Measurements from ENCODE around the gene LSMEM2.
"Not testable (repeated sequence)": the region's sequence is repeated elsewhere in the genome, so short reads cannot be mapped to it uniquely, and the experiment has no call there.

The LSMEM2 gene

DNA sequence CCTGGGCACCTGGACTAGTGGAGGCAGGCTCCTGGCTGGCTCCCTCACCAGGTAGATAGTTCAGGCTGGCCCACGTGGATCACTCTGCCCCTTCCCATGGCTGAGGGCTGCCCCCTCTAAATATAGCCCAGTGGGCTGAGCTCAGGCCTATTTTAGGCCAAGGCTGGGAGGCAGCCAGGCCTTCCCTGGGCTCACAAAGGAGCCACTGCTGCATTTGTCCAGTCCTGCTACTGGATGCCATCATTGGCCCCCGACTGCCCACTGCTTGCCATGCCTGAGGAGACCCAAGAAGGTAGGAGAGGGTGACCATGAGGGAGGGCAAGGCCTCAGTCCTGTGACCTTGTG, at the start of gene LSMEM2:
LSMEM2 (plus strand) TSS at position 208 of the 345 bp plus-strand sequence; CDS start at position 235, 27 bp downstream.
- DNase-seq (ENCODE audit: low read depth): no peak

DNA sequence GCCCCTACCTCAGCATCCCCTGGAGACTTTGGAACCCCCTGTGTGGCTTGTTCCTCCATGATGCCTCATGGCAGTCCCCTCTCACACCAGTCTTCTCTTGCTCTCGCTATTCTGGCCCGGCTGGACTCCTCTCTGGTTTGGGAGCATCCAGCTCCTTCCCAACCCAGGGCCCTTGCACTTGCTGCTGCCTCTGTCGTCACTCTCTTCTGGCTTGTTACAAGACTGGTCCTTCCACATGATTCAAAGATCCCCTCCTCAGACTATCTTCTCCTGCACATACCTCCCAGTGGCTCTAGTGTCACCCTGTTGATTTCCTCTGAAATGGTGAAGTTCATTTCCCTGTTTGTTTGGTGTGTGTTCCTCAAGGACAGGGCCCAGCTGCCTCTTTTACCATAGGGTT, 49.4 kb upstream of the LSMEM2 start:
- no peak for DNase-seq (ENCODE audit: low read depth)

- DNase-seq (ENCODE audit: low read depth): no peak
Observed at GRCh38 chr3:50230104-50230793, 48.6 kb upstream of the LSMEM2 start.

DNA sequence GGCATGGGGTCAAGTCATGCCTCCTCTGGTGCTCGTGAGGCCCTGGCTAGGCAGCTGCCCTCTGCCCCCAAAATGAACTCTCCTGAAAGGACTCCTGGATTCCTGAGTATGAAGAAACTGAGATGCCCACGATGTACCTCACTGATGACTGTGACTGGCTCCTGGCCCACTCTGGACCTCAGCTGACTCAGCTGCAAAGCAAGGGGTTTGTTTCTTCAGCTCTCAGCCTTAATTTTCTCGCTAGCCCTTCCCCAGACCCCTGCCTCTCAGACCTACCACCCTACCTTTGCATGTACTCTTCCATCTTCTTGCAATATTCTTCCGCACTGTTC, 48.1 kb upstream of the LSMEM2 start:
- no peak for DNase-seq (ENCODE audit: low read depth)

DNA sequence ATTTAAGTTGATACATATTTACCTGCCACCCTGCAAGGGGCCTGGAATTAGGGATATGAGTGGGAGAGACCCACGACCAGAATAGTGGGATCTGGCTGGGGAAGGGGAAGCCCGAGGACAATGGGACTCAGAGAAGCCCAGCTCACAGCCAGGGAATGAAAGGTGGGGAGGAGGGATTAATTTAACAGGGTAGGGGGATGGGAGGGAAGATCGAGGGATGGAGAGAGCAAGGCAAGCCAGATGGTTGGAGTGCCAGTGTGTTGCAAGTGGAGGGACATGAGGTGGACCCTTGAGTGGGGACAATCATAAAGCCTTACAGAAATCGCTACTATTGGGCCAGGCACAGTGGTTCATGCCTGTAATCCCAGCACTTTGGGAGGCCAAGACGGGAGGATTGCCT, 47.3 kb upstream of the LSMEM2 start:
- DNase-seq (ENCODE audit: low read depth): no peak

DNA sequence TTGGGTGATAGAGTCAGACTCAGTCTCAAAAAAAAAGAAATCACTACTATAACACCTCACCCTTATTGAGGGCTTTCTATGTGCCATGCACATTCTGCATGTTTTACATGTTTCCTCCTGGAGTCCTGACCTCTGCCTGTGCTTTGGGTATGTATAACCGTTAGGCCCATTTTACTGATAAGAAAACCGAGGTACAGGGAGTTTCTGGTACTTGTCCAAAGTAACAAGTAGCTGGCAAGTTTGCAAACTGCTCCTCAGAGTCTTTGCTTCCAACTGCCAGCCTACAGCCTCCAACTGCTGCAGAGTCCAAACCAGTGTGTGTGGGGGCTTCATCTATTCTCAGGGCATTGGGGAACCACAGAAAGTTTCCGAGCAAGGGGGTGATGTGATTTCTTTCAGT, 46.6 kb upstream of the LSMEM2 start:
- no peak for DNase-seq (ENCODE audit: low read depth)

- no peak for DNase-seq (ENCODE audit: low read depth)
Observed at GRCh38 chr3:50233176-50233575, 45.7 kb upstream of the LSMEM2 start.

DNA sequence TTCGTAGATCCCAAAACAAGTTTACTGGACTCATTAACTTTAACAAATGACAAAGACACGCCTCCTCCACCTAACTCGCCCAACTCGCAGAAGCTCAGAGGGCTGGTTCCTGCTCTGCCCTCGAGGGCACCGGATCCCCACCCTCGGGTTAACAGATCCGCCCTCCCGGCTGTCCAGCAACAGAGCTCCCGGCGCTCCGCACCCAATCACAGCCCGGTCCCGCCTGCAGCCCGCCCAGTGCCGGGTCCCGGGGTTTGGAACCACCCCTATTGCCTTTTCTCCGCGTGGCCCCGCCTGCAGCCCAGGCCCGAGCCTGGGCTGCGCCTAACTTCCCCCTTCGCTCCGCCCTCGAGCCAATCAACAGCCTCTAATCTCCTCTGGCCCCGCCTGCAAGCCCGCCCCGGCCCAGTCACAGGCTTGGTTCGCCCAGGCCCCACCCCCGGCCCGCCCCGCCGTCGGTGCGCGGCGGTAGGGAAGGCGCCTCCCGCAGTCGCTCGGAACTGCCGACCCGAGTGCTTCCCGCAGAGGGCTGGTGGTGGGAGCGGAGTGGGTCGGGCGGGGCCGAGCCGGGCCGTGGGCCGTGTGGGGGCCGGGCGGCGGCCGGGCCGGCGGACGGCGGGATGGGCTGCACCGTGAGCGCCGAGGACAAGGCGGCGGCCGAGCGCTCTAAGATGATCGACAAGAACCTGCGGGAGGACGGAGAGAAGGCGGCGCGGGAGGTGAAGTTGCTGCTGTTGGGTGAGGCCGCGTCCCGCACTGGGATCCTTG, 43.0 kb upstream of the LSMEM2 start, which contains the start of gene GNAI2:
GNAI2 (plus strand) TSS at position 489 of the 768 bp plus-strand sequence; CDS start at position 621, 132 bp downstream.
- DNase-seq (ENCODE audit: low read depth): peak; percentile 89

DNA sequence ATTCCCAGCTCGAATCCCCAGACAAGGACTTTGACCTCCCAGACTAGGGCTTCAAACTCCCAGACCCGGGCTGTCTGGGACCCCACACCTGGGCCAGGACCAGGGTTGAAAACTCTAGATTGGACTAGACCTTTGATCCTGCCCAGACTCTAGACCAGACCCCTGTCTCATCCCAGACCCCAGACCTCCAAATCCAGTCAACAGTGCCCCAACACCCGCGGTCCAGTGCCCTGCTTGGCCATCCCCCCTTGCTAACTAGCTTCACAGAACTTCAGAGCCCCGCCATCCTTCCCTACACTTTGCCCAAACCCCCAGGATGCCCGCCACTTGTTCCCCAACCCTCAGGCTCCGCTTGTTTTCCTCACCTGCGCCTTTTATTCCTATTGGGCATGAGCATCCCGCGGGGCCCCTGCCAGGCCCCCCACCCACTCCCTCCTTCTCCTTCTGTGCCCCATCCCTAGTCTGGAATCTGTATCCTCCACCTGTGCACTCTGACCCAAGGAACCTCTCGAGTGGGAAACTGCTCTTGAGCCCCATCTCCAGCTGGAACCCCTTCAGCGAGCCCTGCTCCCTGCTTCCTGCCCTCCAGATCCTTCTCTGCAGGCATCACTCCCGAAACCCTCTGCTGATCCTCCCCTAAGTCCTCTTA, 42.3 kb upstream of the LSMEM2 start:
- no peak for DNase-seq (ENCODE audit: low read depth)

- no peak for DNase-seq (ENCODE audit: low read depth)
Observed at GRCh38 chr3:50237133-50237651, 41.7 kb upstream of the LSMEM2 start.

- no peak for DNase-seq (ENCODE audit: low read depth)
Observed at GRCh38 chr3:50237754-50238548, 40.9 kb upstream of the LSMEM2 start.

DNA sequence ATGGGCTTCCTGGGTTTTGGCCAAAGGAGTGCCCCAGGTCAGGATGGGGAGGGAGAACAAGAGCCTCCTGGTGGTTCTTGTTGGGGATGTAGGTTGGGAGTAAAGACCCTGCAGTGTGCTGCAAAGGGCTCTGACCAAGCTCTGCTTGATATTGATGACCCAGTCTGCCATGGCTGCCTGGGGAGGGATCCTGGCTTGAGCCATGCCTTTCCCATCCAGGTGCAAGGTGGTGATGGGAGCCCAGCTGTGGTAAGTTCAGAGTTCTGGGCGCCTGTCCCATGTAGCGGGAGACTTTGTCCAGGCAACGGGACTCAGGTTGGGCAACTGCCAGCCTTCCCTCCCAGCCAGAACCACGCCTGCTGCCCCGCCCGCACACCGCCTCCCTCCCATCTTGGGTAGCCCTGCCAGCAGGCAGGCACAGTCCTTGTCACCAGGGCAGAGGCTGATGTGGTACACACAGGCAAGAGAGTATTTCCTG, 40.3 kb upstream of the LSMEM2 start:
- no peak for DNase-seq (ENCODE audit: low read depth)

DNA sequence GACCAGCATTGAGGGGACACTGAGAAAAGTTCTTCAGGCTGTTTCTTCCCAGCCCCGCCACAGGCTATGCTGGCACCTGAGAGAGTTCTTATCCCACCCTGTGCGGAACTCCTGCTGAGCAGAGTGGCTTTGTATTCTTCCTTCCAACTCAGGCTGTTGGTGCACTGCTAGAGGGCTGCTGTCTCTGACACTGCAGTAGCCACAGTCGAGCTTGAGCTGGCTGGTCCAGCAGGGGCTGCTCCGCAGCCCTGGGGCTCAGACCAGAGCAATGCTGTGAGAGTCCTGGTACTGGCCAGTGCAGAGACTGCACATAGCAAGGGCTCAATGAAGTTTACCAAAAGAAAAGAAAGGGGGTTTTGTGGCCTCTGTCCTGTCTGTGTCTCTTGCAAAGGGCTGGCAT, 39.2 kb upstream of the LSMEM2 start:
- DNase-seq (ENCODE audit: low read depth): no peak

GRCh38 chr3:50241163-50241562, 37.7 kb upstream of the LSMEM2 start:
- DNase-seq (ENCODE audit: low read depth): no peak

GRCh38 chr3:50241713-50242380, 37.0 kb upstream of the LSMEM2 start:
- DNase-seq (ENCODE audit: low read depth): no peak

- no peak for DNase-seq (ENCODE audit: low read depth)
Observed at GRCh38 chr3:50242381-50242770, 36.5 kb upstream of the LSMEM2 start.

- no peak for DNase-seq (ENCODE audit: low read depth)
Observed at GRCh38 chr3:50242851-50243542, 35.9 kb upstream of the LSMEM2 start.

GRCh38 chr3:50243543-50243895, 35.4 kb upstream of the LSMEM2 start:
- DNase-seq (ENCODE audit: low read depth): no peak

DNA sequence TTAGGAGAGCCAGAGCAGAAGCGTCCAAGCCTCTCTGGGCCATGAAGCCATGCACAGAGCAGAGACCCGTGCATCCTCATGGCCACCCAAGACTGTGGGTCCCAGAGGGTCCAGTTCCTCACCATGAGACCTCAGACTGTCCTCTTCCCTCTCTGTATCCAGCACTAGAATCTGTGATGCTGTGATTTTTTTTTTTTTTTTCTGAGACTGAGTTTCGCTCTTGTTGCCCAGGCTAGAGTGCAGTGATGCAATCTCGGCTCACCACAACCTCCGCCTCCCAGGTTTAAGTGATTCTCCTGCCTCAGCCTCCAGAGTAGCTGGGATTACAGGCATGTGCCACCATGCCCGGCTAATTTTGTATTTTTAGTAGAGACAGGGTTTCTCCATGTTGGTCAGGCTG, 34.1 kb upstream of the LSMEM2 start:
- not testable (repeated sequence) for DNase-seq (ENCODE audit: low read depth)

DNA sequence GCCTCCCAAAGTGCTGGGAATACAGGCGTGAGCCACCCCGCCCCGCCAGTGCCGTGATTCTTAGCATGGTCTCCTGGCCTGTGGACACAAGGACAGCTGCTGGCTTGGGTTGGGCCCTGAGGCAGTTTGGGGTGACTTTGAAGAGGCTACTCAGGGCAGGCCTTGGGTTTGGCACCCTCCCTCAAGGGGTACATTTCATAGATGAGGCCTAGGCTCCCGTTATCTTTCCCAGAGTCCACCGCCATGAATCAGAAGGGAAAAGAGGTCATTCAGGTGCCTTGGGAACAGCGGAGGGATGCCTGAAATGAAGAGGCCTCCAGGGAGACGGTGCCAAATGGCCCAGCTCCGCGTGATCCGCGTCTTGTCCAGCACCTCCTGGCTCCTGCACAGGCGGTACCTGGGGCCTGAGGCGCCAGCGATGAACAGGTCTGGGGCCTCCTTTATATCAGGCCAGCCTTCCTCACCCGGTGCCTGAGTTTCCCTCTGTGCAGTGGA, 33.6 kb upstream of the LSMEM2 start:
- DNase-seq (ENCODE audit: low read depth): no peak
